Naive thymus-derived CD8-positive, alpha-beta T cell (primary cell): ENCODE measurements around the gene LRRC8C. TPM values are rescaled to one million over a fixed set of nuclear protein-coding genes. Genes with fewer than 3 reads are reported as not detected.
"Not testable (repeated sequence)": the region's sequence is repeated elsewhere in the genome, so short reads cannot be mapped to it uniquely, and the experiment has no call there.

Experiments used
- ATAC-seq, 2 donors: fragments of 150-1000 bp; cut with Tn5 transposase in 1 of 2; sonication (Bioruptor Pico), chemical (Tn5 transposase) in 1 of 2; 1 replicate in 1 of 2; 2 replicates in 1 of 2; pipeline ENCODE4 v1.10.0; 2021; ENCODE audit warnings: mild to moderate bottlenecking in 2 of 2, moderate library complexity in 2 of 2
- POLR2A ChIA-PET: fragments of 350-600 bp; sonication (Branson Sonifier 250); formaldehyde crosslinking; loops from one replicate; lab custom pipeline; 2021; ENCODE audit warnings: antibody characterized with exemption; lab: Charles Lee
- DNase-seq, 10 donors: peaks; one replicate each; pipeline versions ENCODE4 v3.0.0 to v3.0.0-alpha.2; 2020 to 2022
- H3K27ac Mint-ChIP-seq, 10 donors: one replicate each; pipeline ENCODE4 v1.8.0; 2020 to 2022; ENCODE audit warnings: mild to moderate bottlenecking in 10 of 10, mixed read lengths in 10 of 10, moderate library complexity in 4 of 10, inconsistent platforms in 1 of 10
- H3K27me3 Mint-ChIP-seq, 5 donors: one replicate each; pipeline ENCODE4 v1.8.0; 2021 to 2022; ENCODE audit warnings: mixed read lengths in 5 of 5
- H3K36me3 Mint-ChIP-seq, 3 donors: one replicate each; pipeline ENCODE4 v1.8.0; 2020 to 2022; ENCODE audit warnings: mixed read lengths in 3 of 3, mild to moderate bottlenecking in 2 of 3, inconsistent platforms in 1 of 3
- H3K4me1 Mint-ChIP-seq, 4 donors: one replicate each; pipeline ENCODE4 v1.8.0; 2021 to 2022; ENCODE audit warnings: mixed read lengths in 4 of 4
- H3K4me3 Mint-ChIP-seq, 10 donors: one replicate each; pipeline ENCODE4 v1.8.0; 2020 to 2022; ENCODE audit warnings: mild to moderate bottlenecking in 10 of 10, mixed read lengths in 10 of 10, moderate library complexity in 6 of 10, inconsistent platforms in 1 of 10
- H3K9me3 Mint-ChIP-seq, 9 donors: one replicate each; pipeline ENCODE4 v1.8.0; 2020 to 2022; ENCODE audit warnings: mixed read lengths in 9 of 9, mild to moderate bottlenecking in 3 of 9, inconsistent platforms in 1 of 9, moderate library complexity in 1 of 9
- polyA plus RNA-seq, 3 donors: library from polyadenylated mRNA; unstranded; fragments of 300-500 nt; fragmentation: Illumina TruSeq; gene quantifications; one replicate each; pipeline ENCODE4 v1.2.3, GENCODE V29; 2021
- total RNA-seq, 8 experiments: library from RNA in 2 of 8; stranded (reverse) in 2 of 8; gene quantifications; one replicate each; pipeline ENCODE4 v1.2.3 and lab custom pipeline; 2021 to 2026

LRRC8C gene
- total RNA-seq (10 to 100 TPM; 52.2 to 53.3 TPM), polyA plus RNA-seq (10 to 100 TPM; 10.0 to 19.2 (median 14.2) TPM), total RNA-seq (lab: John Stamatoyannopoulos, UW) (79.2 to 200 (median 130) reads per million in 6 experiments)

GRCh38 chr1:89632657-89633247 is at the start of gene LRRC8C:
Gene LRRC8C (plus strand): TSS chr1:89633120. CDS start chr1:89686474, 53,354 bp downstream.
- peak within 1 kb of the TSS; percentile 91 to 98 (median 96) for H3K4me3 Mint-ChIP-seq
- ATAC-seq = peak; percentile 79 to 84
- H3K27ac Mint-ChIP-seq = peak within 1 kb of the TSS; percentile 94 to 99 (median 98)
- peaks cover 0 to 6% (median 0%) of the 10 kb centered on the region in 3 donors for H3K36me3 Mint-ChIP-seq
- DNase-seq = peak; percentile 80 to 97 (median 88)
- H3K27me3 Mint-ChIP-seq = no peaks in the 10 kb centered on the region
- H3K4me1 Mint-ChIP-seq = peaks cover 43 to 85% (median 78%) of the 10 kb centered on the region in 4 donors
- no peaks in the 10 kb centered on the region for H3K9me3 Mint-ChIP-seq
- POLR2A ChIA-PET = interaction anchor here (0.6 to 13.2 kb wide), 23 partner anchors 8 to 211 kb away, joined by 3 to 329 read pairs (median 6); partner anchors contain the start of gene LRRC8B

DNA sequence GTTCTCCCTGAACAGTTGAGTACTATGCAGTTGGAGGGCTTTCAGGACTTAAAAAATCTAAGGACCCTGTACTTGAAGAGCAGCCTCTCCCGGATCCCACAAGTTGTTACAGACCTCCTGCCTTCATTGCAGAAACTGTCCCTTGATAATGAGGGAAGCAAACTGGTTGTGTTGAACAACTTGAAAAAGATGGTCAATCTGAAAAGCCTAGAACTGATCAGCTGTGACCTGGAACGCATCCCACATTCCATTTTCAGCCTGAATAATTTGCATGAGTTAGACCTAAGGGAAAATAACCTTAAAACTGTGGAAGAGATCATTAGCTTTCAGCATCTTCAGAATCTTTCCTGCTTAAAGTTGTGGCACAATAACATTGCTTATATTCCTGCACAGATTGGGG is 48.7 kb upstream of the LRRC8C start:
- H3K4me1 Mint-ChIP-seq = peaks cover 6 to 29% (median 14%) of the 10 kb centered on the region in 4 donors
- POLR2A ChIA-PET = interaction anchor here (1.0 to 1.5 kb wide), 3 partner anchors 25 to 179 kb away, joined by 3 to 4 read pairs (median 4); no protein-coding TSS in a partner anchor
- no peak overlapping the region for H3K27ac Mint-ChIP-seq
- DNase-seq (no peak), ATAC-seq (no peak)
- H3K36me3 Mint-ChIP-seq = peaks cover 4 to 80% (median 40%) of the 10 kb centered on the region in 3 donors
- H3K27me3 Mint-ChIP-seq = no peaks in the 10 kb centered on the region
- H3K4me3 Mint-ChIP-seq = no peak overlapping the region
- no peaks in the 10 kb centered on the region for H3K9me3 Mint-ChIP-seq

GRCh38 chr1:89584781-89585180 is 48.1 kb upstream of the LRRC8C start:
- no peak for DNase-seq
- no peak for ATAC-seq
- Mint-ChIP-seq H3K27me3 (no peaks in the 10 kb centered on the region), H3K4me3 (no peak overlapping the region), H3K9me3 (no peaks in the 10 kb centered on the region), H3K27ac (peak overlapping the region in 2 of 10 donors; percentile 41 to 42), H3K36me3 (peaks cover 4 to 78% (median 40%) of the 10 kb centered on the region in 3 donors), H3K4me1 (peaks cover 9 to 34% (median 16%) of the 10 kb centered on the region in 4 donors)
- POLR2A ChIA-PET = interaction anchor here (0.7 to 1.5 kb wide), 4 partner anchors 10 to 178 kb away, joined by 3 to 5 read pairs (median 4); no protein-coding TSS in a partner anchor

- peak overlapping the region in 2 of 10 donors; percentile 11 to 67 for H3K27ac Mint-ChIP-seq
- DNase-seq (no peak), ATAC-seq (no peak)
- H3K36me3 Mint-ChIP-seq = peaks cover 4 to 58% (median 35%) of the 10 kb centered on the region in 3 donors
- POLR2A ChIA-PET = interaction anchor here (1.0 kb wide), 1 partner anchor 21 kb away, joined by 4 read pairs; no protein-coding TSS in a partner anchor
- no peaks in the 10 kb centered on the region for H3K27me3 Mint-ChIP-seq
- no peak overlapping the region for H3K4me3 Mint-ChIP-seq
- H3K9me3 Mint-ChIP-seq = no peaks in the 10 kb centered on the region
- H3K4me1 Mint-ChIP-seq = peaks cover 18 to 42% (median 20%) of the 10 kb centered on the region in 4 donors
Measured at GRCh38 chr1:89587729-89588161, 45.2 kb upstream of the LRRC8C start.

- Mint-ChIP-seq H3K27me3 (no peaks in the 10 kb centered on the region), H3K27ac (peak overlapping the region in 2 of 10 donors; percentile 42 to 67), H3K4me1 (peaks cover 18 to 42% (median 27%) of the 10 kb centered on the region in 4 donors), H3K4me3 (no peak overlapping the region), H3K9me3 (no peaks in the 10 kb centered on the region), H3K36me3 (peaks cover 3 to 58% (median 31%) of the 10 kb centered on the region in 3 donors)
- DNase-seq (no peak), ATAC-seq (no peak)
- POLR2A ChIA-PET = no interaction called here
Measured at GRCh38 chr1:89588480-89588879, 44.4 kb upstream of the LRRC8C start.

DNA sequence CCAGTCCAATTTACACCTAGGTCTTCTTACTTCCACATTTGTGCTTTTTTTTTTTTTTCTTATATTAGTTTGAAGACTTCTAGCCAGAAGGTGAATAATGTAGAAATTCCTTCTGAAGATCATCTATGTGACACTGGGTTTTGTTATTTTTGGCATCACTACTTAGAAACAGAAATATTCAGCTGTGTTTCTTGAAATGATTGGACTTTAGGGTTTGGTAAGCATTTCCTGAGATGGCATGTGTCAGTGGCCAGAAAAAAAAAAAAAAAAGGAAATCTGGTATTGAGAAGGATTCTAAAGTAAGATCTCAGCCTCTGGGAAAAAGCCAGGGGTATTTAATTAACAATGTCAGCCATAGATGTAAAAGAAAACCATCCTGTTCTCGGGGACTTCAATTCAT is 43.4 kb upstream of the LRRC8C start:
- Mint-ChIP-seq H3K27ac (peak overlapping the region in 1 of 10 donors; percentile 20), H3K9me3 (no peaks in the 10 kb centered on the region), H3K4me1 (peaks cover 20 to 42% (median 33%) of the 10 kb centered on the region in 4 donors), H3K36me3 (peaks cover 0 to 50% (median 25%) of the 10 kb centered on the region in 3 donors), H3K4me3 (no peak overlapping the region), H3K27me3 (no peaks in the 10 kb centered on the region)
- POLR2A ChIA-PET = interaction anchor here (0.7 to 12.4 kb wide), 2 partner anchors 11 to 18 kb away, joined by 3 to 125 read pairs; no protein-coding TSS in a partner anchor
- no peak for ATAC-seq
- no peak for DNase-seq

DNA sequence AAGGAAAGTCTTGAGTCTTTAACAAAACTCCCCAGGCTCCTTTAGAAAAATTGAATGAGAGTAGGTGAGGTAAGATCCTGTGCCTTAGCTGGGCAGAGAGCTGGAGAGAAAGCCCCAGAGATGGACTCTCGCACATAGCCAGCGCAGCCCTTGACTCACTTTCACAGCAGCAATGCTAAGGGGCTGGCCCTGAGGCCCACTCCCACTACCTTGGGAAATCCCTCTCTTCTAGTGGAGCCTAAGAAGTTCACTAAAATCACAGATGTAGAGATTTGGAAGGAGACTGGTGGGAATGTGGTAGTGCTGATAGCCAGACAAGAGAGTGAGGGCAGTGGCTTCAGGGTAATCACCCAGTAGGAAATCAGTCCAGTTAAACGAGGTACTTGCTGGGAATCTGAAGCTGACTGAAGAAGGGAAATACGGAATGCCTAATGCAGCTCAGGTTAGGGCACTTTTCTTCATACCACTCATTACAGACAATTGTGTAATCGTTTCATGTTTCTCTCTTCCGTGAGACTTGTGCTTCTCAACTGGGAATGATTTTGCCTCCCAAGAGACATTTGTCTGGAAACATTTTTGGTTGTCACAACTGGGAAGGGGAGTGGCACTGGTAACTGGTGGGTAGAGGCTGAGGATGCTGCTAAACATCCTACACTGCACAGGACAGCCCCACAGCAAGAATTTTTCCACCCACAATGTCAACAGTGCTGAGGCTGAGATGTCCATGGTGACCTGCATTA is 42.4 kb upstream of the LRRC8C start:
- peaks cover 0 to 40% (median 24%) of the 10 kb centered on the region in 3 donors for H3K36me3 Mint-ChIP-seq
- peaks cover 20 to 42% (median 38%) of the 10 kb centered on the region in 4 donors for H3K4me1 Mint-ChIP-seq
- DNase-seq (no peak), ATAC-seq (no peak)
- no peaks in the 10 kb centered on the region for H3K27me3 Mint-ChIP-seq
- peak overlapping the region in 6 of 10 donors; percentile 16 to 69 (median 25) for H3K27ac Mint-ChIP-seq
- no peaks in the 10 kb centered on the region for H3K9me3 Mint-ChIP-seq
- POLR2A ChIA-PET = interaction anchor here (0.6 to 12.4 kb wide), 2 partner anchors 17 to 1968 kb away, joined by 3 to 125 read pairs; no protein-coding TSS in a partner anchor
- H3K4me3 Mint-ChIP-seq = no peak overlapping the region

GRCh38 chr1:89592861-89593302 is 40.0 kb upstream of the LRRC8C start:
- peaks cover 0 to 24% (median 16%) of the 10 kb centered on the region in 3 donors for H3K36me3 Mint-ChIP-seq
- not testable (repeated sequence) for ATAC-seq, H3K4me3 Mint-ChIP-seq, DNase-seq, H3K27me3 Mint-ChIP-seq, H3K9me3 Mint-ChIP-seq
- peak overlapping the region in 3 of 10 donors; percentile 18 to 83 (median 27) for H3K27ac Mint-ChIP-seq
- POLR2A ChIA-PET = interaction anchor here (1.2 to 12.4 kb wide), 2 partner anchors 11 to 15 kb away, joined by 6 to 125 read pairs; no protein-coding TSS in a partner anchor
- H3K4me1 Mint-ChIP-seq = peaks cover 24 to 49% (median 45%) of the 10 kb centered on the region in 4 donors

DNA sequence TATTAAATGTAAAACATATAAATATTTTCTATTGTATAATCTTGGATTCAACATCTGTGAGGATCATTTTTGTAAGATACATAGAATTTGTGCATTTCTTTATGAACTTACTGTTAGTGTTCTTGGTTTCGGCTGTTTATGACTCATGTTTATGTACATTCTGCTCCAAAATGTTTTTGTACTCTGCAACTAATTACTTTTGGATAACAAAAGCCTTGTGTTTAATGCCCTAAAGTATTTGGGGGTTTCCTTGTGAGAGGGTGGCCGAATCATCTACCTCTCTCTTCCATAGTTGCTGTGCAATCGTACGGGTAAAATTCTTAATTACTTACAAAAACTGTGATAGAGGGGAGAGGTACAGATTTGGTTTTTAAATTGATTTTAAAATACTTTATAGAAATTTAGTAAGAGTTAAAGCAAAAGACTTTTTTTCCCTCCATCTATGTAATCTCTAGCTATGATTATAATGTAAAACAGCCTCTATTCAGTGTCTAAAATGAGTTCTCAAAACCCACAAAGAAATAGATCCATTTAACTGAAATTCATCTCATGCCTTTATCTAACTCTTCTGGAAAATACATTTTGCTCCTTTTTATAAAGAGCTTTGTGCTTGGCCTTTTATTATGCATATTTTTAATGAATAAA is 38.7 kb upstream of the LRRC8C start:
- Mint-ChIP-seq H3K9me3 (no peaks in the 10 kb centered on the region), H3K4me3 (no peak overlapping the region), H3K4me1 (peaks cover 22 to 59% (median 52%) of the 10 kb centered on the region in 4 donors), H3K27ac (peak overlapping the region in 4 of 10 donors; percentile 3 to 83 (median 10)), H3K36me3 (peaks cover 0 to 17% (median 13%) of the 10 kb centered on the region in 3 donors), H3K27me3 (no peaks in the 10 kb centered on the region)
- DNase-seq (no peak), ATAC-seq (no peak)
- POLR2A ChIA-PET = interaction anchor here (1.0 to 12.4 kb wide), 3 partner anchors 9 to 20 kb away, joined by 3 to 125 read pairs (median 5); no protein-coding TSS in a partner anchor

- no peak overlapping the region for H3K4me3 Mint-ChIP-seq
- H3K36me3 Mint-ChIP-seq = peaks cover 0 to 17% (median 14%) of the 10 kb centered on the region in 3 donors
- no peak for DNase-seq
- no peaks in the 10 kb centered on the region for H3K27me3 Mint-ChIP-seq
- H3K27ac Mint-ChIP-seq = peak overlapping the region in 5 of 10 donors; percentile 1 to 76 (median 21)
- POLR2A ChIA-PET = interaction anchor here (1.3 to 12.4 kb wide), 2 partner anchors 11 to 72 kb away, joined by 4 to 125 read pairs; no protein-coding TSS in a partner anchor
- peaks cover 21 to 68% (median 56%) of the 10 kb centered on the region in 4 donors for H3K4me1 Mint-ChIP-seq
- H3K9me3 Mint-ChIP-seq = no peaks in the 10 kb centered on the region
- ATAC-seq = no peak
Measured at GRCh38 chr1:89596698-89597097, 36.2 kb upstream of the LRRC8C start.
